ENCODE data around the gene RAB23. TPM values are rescaled to one million over a fixed set of nuclear protein-coding genes. Genes with fewer than 3 reads are reported as not detected.

RAB23 gene
- total RNA-seq, 1 donor from 2014 or later = 35.2 TPM

- H3K4me3 Mint-ChIP-seq (ENCODE audit: unreplicated experiment) = no peak overlapping the region
- no peaks in the 10 kb centered on the region for H3K9me3 Mint-ChIP-seq (ENCODE audit: unreplicated experiment)
- H3K4me1 Mint-ChIP-seq (ENCODE audit: unreplicated experiment) = peaks cover 20% of the 10 kb centered on the region
- TF ChIP-seq, protein P1, sequence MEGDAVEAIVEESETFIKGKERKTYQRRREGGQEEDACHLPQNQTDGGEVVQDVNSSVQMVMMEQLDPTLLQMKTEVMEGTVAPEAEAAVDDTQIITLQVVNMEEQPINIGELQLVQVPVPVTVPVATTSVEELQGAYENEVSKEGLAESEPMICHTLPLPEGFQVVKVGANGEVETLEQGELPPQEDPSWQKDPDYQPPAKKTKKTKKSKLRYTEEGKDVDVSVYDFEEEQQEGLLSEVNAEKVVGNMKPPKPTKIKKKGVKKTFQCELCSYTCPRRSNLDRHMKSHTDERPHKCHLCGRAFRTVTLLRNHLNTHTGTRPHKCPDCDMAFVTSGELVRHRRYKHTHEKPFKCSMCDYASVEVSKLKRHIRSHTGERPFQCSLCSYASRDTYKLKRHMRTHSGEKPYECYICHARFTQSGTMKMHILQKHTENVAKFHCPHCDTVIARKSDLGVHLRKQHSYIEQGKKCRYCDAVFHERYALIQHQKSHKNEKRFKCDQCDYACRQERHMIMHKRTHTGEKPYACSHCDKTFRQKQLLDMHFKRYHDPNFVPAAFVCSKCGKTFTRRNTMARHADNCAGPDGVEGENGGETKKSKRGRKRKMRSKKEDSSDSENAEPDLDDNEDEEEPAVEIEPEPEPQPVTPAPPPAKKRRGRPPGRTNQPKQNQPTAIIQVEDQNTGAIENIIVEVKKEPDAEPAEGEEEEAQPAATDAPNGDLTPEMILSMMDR (IDR thresholded peaks at IDR 0.05) = no peak
- H3K27me3 Mint-ChIP-seq (ENCODE audit: unreplicated experiment) = no peaks in the 10 kb centered on the region
- DNase-seq (ENCODE audit: extremely low spot score, unreplicated experiment) = no peak
- peak overlapping the region; percentile 79 for H3K27ac Mint-ChIP-seq (ENCODE audit: unreplicated experiment)
- peaks cover 16% of the 10 kb centered on the region for H3K36me3 Mint-ChIP-seq (ENCODE audit: unreplicated experiment)
Measured at GRCh38 chr6:57198926-57199636, 23.0 kb downstream of the RAB23 start.

- H3K27me3 Mint-ChIP-seq (ENCODE audit: unreplicated experiment) = no peaks in the 10 kb centered on the region
- TF ChIP-seq, protein P1 (IDR thresholded peaks at IDR 0.05) = no peak
- no peak for DNase-seq (ENCODE audit: extremely low spot score, unreplicated experiment)
- H3K9me3 Mint-ChIP-seq (ENCODE audit: unreplicated experiment) = no peaks in the 10 kb centered on the region
- peak overlapping the region; percentile 17 for H3K27ac Mint-ChIP-seq (ENCODE audit: unreplicated experiment)
- H3K36me3 Mint-ChIP-seq (ENCODE audit: unreplicated experiment) = peaks cover 38% of the 10 kb centered on the region
- no peak overlapping the region for H3K4me3 Mint-ChIP-seq (ENCODE audit: unreplicated experiment)
- peaks cover 19% of the 10 kb centered on the region for H3K4me1 Mint-ChIP-seq (ENCODE audit: unreplicated experiment)
Measured at GRCh38 chr6:57195457-57195856, 26.6 kb downstream of the RAB23 start.

- Mint-ChIP-seq H3K9me3 (ENCODE audit: unreplicated experiment) (no peaks in the 10 kb centered on the region), H3K4me1 (ENCODE audit: unreplicated experiment) (peaks cover 8% of the 10 kb centered on the region), H3K4me3 (ENCODE audit: unreplicated experiment) (no peak overlapping the region), H3K27ac (ENCODE audit: unreplicated experiment) (peak overlapping the region; percentile 20), H3K27me3 (ENCODE audit: unreplicated experiment) (no peaks in the 10 kb centered on the region), H3K36me3 (ENCODE audit: unreplicated experiment) (peaks cover 38% of the 10 kb centered on the region)
- TF ChIP-seq, protein P1 (IDR thresholded peaks at IDR 0.05) = no peak
- no peak for DNase-seq (ENCODE audit: extremely low spot score, unreplicated experiment)
Measured at GRCh38 chr6:57193177-57193576, 28.9 kb downstream of the RAB23 start.

DNA sequence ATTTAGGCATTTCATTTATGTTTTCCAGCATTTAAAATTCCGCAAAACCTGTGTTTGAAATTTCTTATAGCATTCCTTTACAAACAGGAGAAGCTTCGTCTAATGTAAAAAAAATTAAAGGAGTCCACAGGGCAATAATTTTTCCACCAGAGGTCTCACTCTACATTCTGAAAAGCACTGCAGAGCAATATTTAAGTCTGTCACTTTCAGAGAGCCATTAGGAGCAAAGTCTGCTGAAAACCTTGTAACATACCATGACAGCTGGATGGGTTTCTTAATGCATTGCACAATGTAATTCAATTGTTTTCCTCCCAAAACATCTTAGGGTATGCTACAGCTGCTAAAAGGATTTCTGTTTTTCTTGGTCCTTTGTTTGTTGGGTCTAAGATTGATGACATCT is 32.0 kb downstream of the RAB23 start:
- H3K9me3 Mint-ChIP-seq (ENCODE audit: unreplicated experiment) = no peaks in the 10 kb centered on the region
- TF ChIP-seq, protein P1 (IDR thresholded peaks at IDR 0.05) = peak; percentile 69
- peaks cover 36% of the 10 kb centered on the region for H3K36me3 Mint-ChIP-seq (ENCODE audit: unreplicated experiment)
- H3K4me1 Mint-ChIP-seq (ENCODE audit: unreplicated experiment) = peaks cover 5% of the 10 kb centered on the region
- H3K4me3 Mint-ChIP-seq (ENCODE audit: unreplicated experiment) = no peak overlapping the region
- DNase-seq (ENCODE audit: extremely low spot score, unreplicated experiment) = no peak
- no peaks in the 10 kb centered on the region for H3K27me3 Mint-ChIP-seq (ENCODE audit: unreplicated experiment)
- H3K27ac Mint-ChIP-seq (ENCODE audit: unreplicated experiment) = peak overlapping the region; percentile 48

GRCh38 chr6:57183336-57183735 is 38.8 kb downstream of the RAB23 start:
- peaks cover 14% of the 10 kb centered on the region for H3K4me1 Mint-ChIP-seq (ENCODE audit: unreplicated experiment)
- no peaks in the 10 kb centered on the region for H3K27me3 Mint-ChIP-seq (ENCODE audit: unreplicated experiment)
- DNase-seq (ENCODE audit: extremely low spot score, unreplicated experiment) = no peak
- no peaks in the 10 kb centered on the region for H3K9me3 Mint-ChIP-seq (ENCODE audit: unreplicated experiment)
- H3K27ac Mint-ChIP-seq (ENCODE audit: unreplicated experiment) = no peak overlapping the region
- no peak overlapping the region for H3K4me3 Mint-ChIP-seq (ENCODE audit: unreplicated experiment)
- H3K36me3 Mint-ChIP-seq (ENCODE audit: unreplicated experiment) = peaks cover 42% of the 10 kb centered on the region
- TF ChIP-seq, protein P1 (IDR thresholded peaks at IDR 0.05) = no peak
